Right lobe of liver (tissue), 6 donors: Measurements from ENCODE around the gene ZMAT3. TPM values are rescaled to one million over a fixed set of nuclear protein-coding genes. Genes with fewer than 3 reads are reported as not detected.

Source experiments
- ATAC-seq, 4 donors: fragments of 200-7000 bp; cut with Tn5 transposase; one replicate each; pipeline ENCODE4 v1.9.1; 2020; ENCODE audit warnings: mild to moderate bottlenecking in 4 of 4, moderate library complexity in 4 of 4
- DNase-seq, 3 donors: peaks; one replicate each; pipeline ENCODE4 v3.0.0-alpha.2; 2020
- H3K27ac ChIP-seq, 3 donors: fragments of 200-600 bp; one replicate each; pipeline ENCODE4 v1.8.0; 2022
- H3K27me3 ChIP-seq, 2 donors: fragments of 200-600 bp; one replicate each; pipeline ENCODE4 v1.8.0; 2022
- H3K36me3 ChIP-seq, 4 donors: fragments of 200-600 bp; sonication (generic) in 1 of 4; one replicate each; pipeline versions ENCODE4 v1.5.1 to v1.8.0; 2017 to 2022; ENCODE audit warnings: control low read depth in 1 of 4
- H3K4me1 ChIP-seq, 4 donors: fragments of 200-600 bp; sonication (generic) in 1 of 4; one replicate each; pipeline versions ENCODE4 v1.5.1 to v1.8.0; 2017 to 2022; ENCODE audit warnings: control low read depth in 1 of 4
- H3K4me3 ChIP-seq, 3 donors: fragments of 200-600 bp; one replicate each; pipeline ENCODE4 v1.8.0; 2022
- H3K9me3 ChIP-seq, 4 donors: fragments of 200-600 bp; sonication (generic) in 1 of 4; one replicate each; pipeline versions ENCODE4 v1.5.1 to v1.8.0; 2017 to 2022; ENCODE audit warnings: control low read depth in 1 of 4
- POLR2A ChIP-seq: fragments of 450-650 bp; IDR thresholded peaks from one replicate; pipeline ENCODE4 v1.6.1; 2017; ENCODE audit warnings: antibody characterized with exemption, mild to moderate bottlenecking
- WGBS: methylation state at CpG from one replicate; pipeline ENCODE4 v1.1.6; 2018; ENCODE audit warnings: low coverage, low lambda C conversion rate; ENCODE audit not compliant: insufficient coverage; ENCODE audit errors: missing lambda C conversion rate; 5-methylcytosine and 5-hydroxymethylcytosine counted together
- intact Hi-C, 2 donors: fragments of 100-400 bp; cut with DNase I; formaldehyde crosslinking; loops; one replicate each; pipeline versions ENCODE4 v1.11.2 to v1.14.1; 2022
- total RNA-seq, 6 experiments: library from RNA; depleted of rRNA in 2 of 6; stranded (reverse); fragments of >200 nt in 2 of 6; fragmentation: NEBNext Ultra II Directional in 3 of 6; extraction: Animal tissue kit (Norgen Biotek cat#: 25700) in 3 of 6; gene quantifications; one replicate each; pipeline versions ENCODE4 v1.1.0 to v1.2.4, GENCODE V29; 2016 to 2023
- TF ChIP-seq, protein P1 (sequence below), 4 donors: fragments of 200-600 bp in 3 of 4; fragments of 450-650 bp in 1 of 4; IDR thresholded peaks; one replicate each; pipeline versions ENCODE4 v1.5.1 to v1.8.0; 2016 to 2022; ENCODE audit warnings: antibody characterized with exemption in 4 of 4, mild to moderate bottlenecking in 2 of 4
- donor health status: DM: no; HTN: yes; CAD: no.
- donor health status: DM: no; HTN: no; CAD: no.
- donor health status: DM: no; HTN: no; CAD: no.
- donor health status: DM: no; HTN: yes; CAD: no.
- donor health status: DM: no; HTN: yes; CAD: no.

ZMAT3 gene
- total RNA-seq, 6 experiments from 2014 or later = 5.5 to 19.6 (median 10.8) TPM

DNA sequence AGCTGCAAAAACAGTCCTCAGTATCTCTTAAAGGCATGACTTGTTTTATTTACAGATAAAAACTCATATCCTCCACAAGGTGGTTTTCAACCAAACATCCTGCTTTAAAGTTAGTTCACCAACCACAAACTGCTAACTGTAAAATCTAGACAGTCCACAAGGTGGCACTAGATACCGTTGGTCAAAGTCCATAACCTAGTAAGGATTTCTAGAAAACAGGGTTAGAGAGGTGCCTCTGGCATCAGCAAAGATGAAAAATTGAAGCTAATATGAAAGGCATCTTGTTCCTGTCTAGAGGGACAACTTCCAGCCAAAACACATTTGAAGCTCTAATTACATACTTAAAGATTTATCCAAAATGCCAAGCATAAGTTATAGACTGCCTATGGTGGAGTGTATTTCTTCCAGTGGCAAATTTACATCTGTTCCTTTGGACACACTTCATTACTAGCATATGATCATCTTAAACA, 56.0 kb downstream of the ZMAT3 start:
- Histone ChIP-seq H3K36me3 (no peaks in the 10 kb centered on the region), H3K27ac (no peak overlapping the region), H3K4me1 (no peaks in the 10 kb centered on the region), H3K27me3 (no peaks in the 10 kb centered on the region), H3K4me3 (no peak overlapping the region), H3K9me3 (no peaks in the 10 kb centered on the region)
- DNase-seq (no peak), ATAC-seq (peak; percentile 94 to 97 (median 96))
- intact Hi-C loops = loop anchor here in 1 of 2 donors (10.0 kb wide), 1 partner anchor 299 kb away; no protein-coding TSS in a partner anchor
- no peak for TF ChIP-seq POLR2A
- TF ChIP-seq, protein P1, sequence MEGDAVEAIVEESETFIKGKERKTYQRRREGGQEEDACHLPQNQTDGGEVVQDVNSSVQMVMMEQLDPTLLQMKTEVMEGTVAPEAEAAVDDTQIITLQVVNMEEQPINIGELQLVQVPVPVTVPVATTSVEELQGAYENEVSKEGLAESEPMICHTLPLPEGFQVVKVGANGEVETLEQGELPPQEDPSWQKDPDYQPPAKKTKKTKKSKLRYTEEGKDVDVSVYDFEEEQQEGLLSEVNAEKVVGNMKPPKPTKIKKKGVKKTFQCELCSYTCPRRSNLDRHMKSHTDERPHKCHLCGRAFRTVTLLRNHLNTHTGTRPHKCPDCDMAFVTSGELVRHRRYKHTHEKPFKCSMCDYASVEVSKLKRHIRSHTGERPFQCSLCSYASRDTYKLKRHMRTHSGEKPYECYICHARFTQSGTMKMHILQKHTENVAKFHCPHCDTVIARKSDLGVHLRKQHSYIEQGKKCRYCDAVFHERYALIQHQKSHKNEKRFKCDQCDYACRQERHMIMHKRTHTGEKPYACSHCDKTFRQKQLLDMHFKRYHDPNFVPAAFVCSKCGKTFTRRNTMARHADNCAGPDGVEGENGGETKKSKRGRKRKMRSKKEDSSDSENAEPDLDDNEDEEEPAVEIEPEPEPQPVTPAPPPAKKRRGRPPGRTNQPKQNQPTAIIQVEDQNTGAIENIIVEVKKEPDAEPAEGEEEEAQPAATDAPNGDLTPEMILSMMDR (IDR thresholded peaks at IDR 0.05) = peak; percentile 80 to 93 (median 87)
- 0% methylated on average over 1 of the region's 1 CpG for WGBS

DNA sequence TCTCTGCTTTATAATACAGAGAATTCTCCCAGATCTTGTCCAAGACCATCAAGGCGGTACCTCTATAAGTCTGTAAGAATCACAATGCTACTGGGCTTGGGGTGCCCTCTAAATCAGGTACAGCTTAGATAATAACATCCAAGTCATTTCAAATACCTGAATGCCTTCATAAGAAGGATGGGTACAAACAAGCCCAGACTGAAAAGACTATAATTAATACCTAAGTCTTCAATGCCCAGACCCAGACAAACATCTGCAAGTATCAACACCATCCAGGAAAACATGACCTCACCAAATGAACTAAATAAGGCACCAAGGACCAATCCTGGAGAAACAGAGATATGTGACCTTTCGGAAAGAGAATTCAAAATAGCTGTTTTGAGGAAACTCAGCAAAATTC, 65.9 kb downstream of the ZMAT3 start:
- H3K4me1 ChIP-seq = no peaks in the 10 kb centered on the region
- 83% methylated on average over 2 of the region's 2 CpGs for WGBS
- no peak overlapping the region for H3K27ac ChIP-seq
- H3K4me3 ChIP-seq = no peak overlapping the region
- intact Hi-C loops = no loop called here
- no peaks in the 10 kb centered on the region for H3K9me3 ChIP-seq
- no peaks in the 10 kb centered on the region for H3K36me3 ChIP-seq
- DNase-seq (no peak), ATAC-seq (no peak)
- TF ChIP-seq, protein P1 (IDR thresholded peaks at IDR 0.05) = no peak
- no peak for TF ChIP-seq POLR2A
- H3K27me3 ChIP-seq = no peaks in the 10 kb centered on the region

DNA sequence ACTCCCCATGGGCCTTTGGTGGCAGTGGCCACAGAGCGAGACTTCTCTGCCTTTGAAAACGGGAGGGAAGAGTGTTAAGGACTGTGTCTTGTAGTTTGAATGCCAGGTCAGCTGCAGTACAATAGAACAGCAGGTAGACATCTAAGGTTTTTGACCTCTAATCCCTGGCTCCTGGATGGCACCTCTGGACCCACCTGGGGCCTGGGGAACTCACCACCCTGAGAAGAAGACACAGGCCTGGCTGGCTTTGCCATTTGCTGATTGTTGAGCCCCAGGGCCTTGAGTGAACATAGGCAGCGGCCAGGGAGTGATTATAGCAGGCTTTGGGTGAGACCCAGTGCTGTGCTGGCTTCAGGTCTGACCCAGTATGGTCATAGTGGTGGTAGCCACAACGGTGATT, 66.4 kb downstream of the ZMAT3 start:
- WGBS = 92% methylated on average over 2 of the region's 4 CpGs
- Histone ChIP-seq H3K9me3 (no peaks in the 10 kb centered on the region), H3K4me3 (no peak overlapping the region), H3K27me3 (no peaks in the 10 kb centered on the region), H3K36me3 (no peaks in the 10 kb centered on the region), H3K27ac (no peak overlapping the region), H3K4me1 (no peaks in the 10 kb centered on the region)
- intact Hi-C loops = no loop called here
- DNase-seq (no peak), ATAC-seq (no peak)
- TF ChIP-seq, protein P1 (IDR thresholded peaks at IDR 0.05) = no peak
- TF ChIP-seq POLR2A = no peak

DNA sequence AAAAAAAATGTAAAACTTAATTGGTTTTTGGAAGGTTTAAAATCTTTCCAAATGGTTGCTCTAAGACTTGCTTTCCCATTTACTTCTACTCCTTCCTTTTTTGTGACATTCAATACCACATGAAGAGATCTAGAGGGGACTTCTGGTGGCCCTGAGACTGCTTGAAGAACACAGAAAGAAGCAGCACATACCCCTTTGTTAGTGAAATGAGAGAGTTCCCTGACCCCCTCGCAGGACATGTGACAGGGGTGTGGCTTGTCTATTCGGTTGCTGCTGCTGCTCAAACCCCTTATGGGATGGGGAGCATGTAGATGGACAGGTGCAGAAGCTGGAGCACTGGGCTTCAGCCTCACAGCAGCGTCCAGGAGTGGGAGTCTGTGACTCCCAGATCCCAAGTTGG, 71.0 kb downstream of the ZMAT3 start:
- TF ChIP-seq POLR2A = no peak
- TF ChIP-seq, protein P1 (IDR thresholded peaks at IDR 0.05) = no peak
- no peak for ATAC-seq
- Histone ChIP-seq H3K9me3 (no peaks in the 10 kb centered on the region), H3K27me3 (no peaks in the 10 kb centered on the region), H3K4me1 (no peaks in the 10 kb centered on the region), H3K4me3 (no peak overlapping the region), H3K36me3 (no peaks in the 10 kb centered on the region), H3K27ac (no peak overlapping the region)
- intact Hi-C loops = no loop called here
- DNase-seq = no peak
- 79% methylated on average over 2 of the region's 3 CpGs for WGBS

DNA sequence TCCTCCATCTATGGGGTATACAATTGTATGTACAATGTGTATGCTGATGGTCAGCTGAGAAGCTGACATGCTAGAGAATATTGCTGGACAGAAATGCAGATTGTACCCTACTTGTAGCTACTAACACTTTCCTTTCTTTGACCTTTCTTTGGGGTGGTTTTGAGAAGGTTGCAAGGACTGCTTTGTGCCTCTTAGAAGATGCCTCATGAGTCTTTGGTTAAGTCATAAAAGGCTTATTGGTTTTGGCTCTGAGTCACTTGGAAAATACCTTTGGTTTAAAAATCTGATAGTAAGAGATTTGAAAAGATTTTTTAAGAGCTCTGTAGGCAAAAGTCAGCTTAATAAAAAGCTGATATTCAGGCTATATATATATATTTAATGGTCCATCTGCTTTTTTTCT, 71.5 kb downstream of the ZMAT3 start:
- no peak for ATAC-seq
- Histone ChIP-seq H3K4me3 (no peak overlapping the region), H3K4me1 (no peaks in the 10 kb centered on the region), H3K9me3 (no peaks in the 10 kb centered on the region), H3K27me3 (no peaks in the 10 kb centered on the region), H3K27ac (no peak overlapping the region), H3K36me3 (no peaks in the 10 kb centered on the region)
- intact Hi-C loops = no loop called here
- DNase-seq = no peak
- TF ChIP-seq POLR2A = no peak
- TF ChIP-seq, protein P1 (IDR thresholded peaks at IDR 0.05) = no peak
